NCI-H2196 treated with DMSO at 0.1 percent for 48 hours (cell line): Measurements from ENCODE around the gene HPD.
"Not testable (repeated sequence)": the region's sequence is repeated elsewhere in the genome, so short reads cannot be mapped to it uniquely, and the experiment has no call there.

Experiments
- DNase-seq: peaks from one replicate; lab custom pipeline; 2025; ENCODE audit not compliant: unreplicated experiment; lab: John Stamatoyannopoulos, UW

The HPD gene

DNA sequence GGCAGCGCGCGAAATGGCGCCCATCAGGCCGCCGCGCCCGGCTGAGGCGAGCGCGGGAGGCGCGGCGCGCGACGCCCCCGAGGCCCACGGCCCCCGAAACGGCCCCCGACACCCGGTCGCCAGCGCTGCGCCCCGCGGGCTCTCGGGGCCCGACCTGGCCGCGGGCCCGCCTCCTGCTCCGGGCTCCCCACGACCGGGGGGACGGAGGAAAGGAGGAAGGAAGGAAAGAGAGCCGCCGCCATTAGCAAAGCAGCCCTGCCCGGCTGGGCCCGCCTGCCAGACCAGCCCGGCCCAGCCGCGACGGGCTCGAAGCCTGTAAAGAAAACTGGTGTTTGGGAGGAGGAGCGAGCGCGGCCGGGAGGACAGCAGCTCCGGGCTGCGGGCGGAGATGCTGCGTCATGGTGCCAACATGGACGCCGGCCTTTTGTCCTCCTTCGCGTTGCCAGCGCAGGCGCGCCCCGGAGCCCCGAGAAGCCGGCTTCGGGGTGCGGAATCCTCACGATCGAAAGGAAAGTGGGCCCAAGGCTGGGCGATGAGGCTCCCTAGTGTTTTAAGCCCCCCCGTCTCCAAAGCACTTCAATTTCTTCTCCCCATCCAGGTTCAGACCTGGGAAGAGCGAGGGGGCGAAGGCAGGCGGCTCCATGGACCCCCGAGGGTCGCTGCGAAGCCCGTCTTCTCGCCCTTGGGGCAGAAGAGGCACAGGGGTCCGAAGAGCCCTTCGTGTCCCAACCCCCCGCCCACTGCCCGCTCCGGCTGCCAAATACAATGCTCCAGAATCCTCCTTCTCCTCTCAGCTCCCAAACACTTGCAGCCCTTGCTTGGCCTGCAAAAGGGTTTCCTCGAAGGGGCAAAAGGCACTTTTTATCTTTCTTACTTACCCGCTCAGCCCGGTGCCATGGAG is 57.7 kb downstream of the HPD start:
- DNase-seq: no peak

DNA sequence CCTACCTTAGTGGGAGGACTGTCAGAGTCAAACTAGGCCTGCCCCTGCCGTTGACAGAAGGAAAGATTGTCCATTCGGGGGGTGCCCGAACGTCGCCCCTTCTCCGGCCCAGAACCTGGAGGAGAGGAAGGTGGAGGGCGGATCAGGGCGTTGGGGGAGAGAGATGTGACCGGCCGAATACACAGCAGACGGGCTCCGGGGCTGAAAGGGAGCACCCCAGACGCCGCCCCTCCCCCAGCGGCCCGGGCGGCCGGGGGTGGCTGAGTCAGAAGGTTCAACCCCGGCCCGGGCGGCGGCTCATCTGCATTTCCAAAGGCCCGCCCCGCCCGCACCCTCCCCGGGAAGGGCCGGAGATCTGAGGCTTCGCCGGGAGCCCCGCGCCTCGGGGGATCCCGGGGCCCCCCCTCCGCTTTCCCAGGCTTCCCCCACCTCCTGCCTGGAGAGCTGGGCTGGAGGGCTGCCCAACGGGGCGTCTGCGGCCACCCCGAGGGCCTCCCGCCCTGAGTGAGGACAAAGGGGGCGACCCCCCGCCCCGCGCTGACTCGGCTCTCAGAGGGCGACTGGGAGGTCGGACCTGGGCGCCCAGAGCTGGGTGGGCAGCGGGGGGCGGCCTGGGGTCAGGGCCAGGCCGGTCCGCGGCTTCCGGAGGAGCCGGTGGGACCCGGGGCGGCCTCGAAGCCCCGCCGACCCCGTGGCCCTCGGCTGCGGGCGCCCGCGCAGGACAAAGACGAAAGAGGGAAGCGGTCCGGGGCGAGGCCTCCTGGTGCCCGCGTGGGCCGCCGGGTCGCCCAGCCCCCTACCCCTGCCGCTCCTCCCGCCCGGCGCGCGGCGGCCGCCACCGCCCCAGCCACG is 58.6 kb downstream of the HPD start:
- DNase-seq: peak; percentile 65

DNA sequence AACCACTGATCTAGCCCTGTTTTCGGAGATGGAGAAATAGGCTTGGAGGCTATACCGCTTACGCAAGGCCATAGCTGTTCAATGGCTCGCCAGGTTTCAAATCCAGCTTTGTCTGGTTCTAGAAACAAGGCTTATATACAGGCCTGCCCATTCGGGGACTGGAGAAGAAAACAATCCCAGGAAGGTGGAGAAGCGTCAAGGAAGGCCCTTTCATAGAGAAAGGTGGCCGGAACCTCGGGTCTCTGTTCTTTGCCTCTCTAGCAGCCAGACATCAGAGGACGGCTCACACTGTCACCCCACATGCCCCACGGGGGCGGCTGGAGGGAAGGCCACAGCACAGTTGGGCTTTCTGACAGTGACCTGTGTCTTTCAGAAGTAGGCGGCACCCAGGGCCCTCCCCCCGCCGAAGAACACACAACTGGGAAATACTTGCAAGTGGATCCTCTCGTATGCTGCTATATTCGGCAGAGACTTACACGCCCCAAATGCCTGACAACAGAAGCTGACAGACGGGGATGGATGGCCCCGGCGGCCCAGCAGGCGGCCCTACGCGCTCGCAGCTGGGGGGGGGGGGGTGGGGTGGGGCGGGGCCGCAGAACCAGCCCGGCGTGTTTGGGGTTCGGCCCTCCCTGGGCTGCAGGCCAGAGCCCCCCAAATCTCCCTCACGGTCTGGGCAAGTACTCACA is 59.4 kb downstream of the HPD start:
- DNase-seq: peak; percentile 71

DNA sequence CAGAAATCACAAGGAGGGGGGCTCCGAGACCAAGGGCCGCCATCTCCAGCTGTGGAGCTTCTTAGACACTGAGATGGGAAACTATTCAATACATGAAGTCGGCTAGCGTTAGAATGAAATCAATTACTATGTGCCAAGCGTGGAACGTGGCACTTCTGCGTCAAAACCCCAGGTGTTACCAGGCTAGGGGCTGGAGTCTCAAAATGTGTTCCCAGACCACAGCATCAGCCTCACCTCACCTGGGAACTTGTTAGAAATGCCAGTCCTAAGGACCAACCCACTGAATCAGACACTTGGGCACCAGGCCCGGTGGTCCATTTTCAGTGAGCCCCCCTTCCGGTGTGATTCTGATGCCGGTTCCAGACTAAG is 59.9 kb downstream of the HPD start:
- no peak for DNase-seq

DNA sequence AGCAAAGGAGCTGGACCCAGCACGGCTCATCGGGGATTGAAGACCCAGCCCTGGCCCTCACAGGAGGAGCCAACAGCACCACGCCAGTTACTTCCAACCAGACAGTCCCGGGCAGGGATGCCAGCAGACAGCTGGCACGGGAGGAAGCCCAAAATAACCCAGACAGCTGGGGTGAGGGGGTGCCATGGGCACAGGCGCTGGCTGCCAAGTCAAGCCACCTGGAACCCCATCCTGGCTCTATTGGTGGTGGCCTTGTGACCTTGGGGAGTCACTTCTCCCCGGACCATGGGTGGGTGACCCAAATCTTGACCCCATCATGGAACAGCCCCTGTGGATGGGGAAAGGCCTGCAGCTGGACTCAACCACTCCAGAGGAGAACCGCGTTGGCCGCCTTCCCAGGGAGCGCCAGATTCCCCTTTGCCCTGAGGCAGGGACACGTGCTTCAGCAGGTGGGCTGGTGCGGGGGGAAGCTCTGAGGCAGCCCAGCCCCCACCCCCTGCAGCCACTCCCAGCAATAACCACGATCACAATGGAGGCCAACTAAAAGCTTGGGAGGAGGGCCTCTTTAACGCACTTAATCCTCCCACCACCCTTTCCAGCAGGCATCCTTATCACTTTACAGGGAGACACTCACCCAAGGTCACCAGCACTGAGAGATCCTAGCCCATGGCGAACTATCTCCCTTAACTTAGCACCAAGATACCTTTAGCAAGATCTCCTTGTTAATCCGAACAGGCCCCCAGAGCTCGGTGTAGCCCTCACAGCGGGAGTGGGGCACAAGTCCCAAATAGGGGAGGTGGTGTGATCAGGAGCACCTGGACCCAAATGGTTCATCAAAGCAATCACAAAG is 60.5 kb downstream of the HPD start:
- DNase-seq: peak; percentile 90

DNA sequence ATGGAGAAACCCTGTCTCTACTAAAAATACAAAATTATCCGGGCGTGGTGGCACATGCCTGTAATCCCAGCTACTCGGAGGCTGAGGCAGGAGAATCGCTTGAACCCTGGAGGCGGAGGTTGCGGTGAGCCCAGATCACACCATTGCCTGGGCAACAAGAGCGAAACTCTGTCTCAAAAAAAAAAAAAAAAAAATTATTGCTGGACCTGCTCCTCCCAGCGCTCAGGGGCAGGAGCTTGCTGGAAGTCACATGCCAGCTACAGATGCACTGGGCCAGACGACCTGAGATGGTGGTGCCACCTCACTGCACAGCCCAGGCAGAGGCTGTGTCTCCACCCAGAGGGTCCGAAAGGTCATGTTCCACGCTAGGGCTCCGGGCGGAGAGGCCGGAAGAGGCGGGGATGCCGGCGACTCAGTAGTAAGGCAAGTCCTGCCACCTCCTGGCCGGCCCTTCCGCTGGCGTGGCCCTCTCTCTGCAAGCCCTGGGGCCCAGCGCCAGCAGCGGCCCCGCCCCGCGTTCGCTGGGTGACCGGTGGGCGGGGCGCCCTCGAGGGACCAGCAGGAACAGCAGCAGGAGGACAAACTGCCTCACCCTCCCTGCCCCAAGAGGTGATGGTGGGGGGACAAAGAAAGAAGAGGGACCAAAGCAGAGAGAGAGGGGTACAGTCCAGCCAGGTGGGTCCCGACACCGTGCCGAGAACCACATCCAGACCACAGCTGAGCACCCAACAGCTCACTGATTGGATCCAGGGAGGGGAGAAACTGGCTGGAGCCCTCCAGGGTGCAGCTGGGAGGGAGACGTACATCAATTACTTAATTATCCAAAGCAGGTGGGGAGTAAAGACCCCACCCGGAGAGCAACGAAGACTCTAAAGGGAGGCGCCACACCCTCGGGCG is 61.6 kb downstream of the HPD start:
- DNase-seq: peak; percentile 96

DNA sequence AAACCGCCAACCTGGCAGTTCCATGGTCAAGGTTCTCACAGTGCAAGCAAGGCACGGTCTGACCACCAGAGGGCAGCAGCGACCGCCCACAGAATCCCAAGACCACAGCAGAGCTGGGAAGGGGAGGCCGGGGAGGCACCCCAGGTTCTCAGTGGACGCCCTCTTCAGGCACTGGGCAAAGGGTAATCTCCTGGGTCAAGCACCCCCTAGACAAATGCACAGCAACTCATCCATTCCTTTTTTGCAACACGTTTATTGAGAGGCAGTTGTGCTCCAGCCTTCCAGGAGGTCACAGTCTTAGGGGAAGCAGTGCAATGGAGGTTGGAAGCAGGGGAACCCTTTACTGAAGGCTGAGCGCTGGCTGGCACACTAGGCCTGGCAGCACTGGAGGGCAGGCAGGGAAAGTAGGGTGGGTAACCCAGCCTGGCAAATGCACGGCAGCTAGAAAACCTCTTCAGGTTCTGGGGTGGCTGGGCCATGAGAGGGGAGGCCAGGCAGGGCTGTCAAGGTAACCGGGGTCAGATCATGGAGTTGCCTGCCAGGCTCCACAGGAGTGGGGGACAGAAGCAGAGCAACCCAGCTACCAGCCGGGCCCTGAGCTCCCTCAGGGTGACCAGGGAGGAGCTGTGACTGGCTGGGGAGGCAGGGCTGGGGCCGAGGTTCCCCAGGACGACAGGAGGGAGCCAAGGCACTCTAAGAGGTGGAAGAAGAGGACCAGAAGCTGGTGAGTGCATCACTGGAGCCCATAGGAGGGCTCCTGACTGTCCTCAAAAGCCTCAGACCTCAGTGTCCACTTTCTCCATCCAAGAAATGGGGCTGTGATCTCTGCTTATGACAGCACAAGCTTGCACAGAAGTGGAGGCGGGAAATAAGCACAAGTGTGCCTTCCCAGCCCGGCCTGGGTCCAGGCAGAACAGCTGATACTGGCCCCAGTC is 63.4 kb downstream of the HPD start:
- DNase-seq: peak; percentile 52

DNA sequence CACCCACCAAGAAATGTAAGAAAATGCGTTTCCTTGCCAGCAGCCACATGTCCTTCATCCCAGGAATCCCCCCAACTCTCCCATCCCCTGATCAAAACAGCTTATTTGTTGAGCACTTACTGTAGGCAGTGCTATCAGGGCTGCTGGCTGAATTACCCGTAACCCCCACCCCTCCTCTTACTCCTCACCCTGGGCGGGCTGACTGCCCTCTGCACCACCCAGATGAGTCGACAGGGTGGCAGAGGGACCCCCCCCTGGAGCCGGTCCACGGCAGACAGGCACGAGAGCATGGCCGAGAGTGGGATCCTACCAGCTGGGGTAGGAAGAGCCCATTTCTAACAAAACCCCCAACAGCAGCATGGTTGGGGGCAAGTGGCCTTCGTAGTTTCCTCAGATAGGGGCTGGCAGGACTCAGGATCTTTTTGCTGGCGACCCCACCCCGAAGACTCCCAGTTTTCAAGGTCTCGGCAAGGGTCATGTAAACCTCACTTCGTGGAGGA is 64.1 kb downstream of the HPD start:
- no peak for DNase-seq

DNA sequence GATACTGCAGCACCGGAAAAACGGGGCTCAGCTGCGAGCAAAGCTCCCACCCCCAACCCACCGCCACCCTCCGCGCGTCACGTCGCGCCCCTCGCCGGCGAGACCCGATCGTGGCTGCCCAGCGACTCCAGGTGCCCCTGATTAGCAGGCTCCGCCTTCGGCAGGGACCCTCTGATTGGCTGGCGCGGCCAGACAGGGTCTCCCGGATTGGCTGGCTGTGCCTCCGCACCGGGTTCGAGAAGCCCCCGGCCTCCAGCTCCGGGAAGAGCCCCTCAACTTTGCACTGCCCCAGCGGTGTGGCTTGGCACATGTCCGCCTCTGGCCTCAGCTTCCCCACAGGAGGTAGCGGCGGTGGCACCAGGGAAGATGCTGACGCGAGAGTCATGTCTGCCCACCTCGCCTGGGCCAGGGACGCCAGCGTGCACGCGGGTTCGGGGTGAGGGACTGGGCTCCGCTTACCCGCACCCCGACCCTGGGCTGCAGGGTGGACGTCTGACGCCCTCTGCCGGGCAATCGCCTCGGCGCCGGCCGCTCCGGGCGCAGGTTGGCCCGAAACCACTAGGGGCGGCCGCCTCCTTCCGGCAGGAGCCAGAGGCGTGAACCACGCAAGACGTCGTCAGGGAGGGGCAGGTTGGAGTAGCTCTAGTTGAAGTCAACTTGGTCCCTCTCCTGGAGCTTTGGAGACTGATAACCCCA is 64.7 kb downstream of the HPD start:
- peak; percentile 72 for DNase-seq

DNA sequence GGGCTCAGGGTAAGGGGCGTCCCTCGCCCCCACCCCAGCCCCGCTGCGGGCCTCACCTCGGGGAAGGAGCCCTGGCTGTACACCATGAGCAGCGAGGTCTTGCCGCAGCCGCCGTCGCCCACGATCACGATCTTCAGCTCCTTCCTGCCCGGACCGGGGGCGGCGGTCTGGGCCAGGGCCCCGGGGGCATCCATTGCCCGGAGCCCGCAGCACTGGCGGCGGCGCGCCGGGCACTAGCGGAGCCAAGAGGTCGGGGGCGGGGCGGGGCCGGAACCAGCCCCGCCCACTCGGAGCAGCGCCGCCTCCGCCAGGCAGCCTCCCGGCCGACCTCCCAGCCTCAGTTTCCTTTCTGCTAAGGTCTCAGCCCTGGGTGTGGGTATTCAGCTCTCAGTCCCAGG is 65.2 kb downstream of the HPD start, which contains the start of gene RHOF:
Gene RHOF (minus strand): TSS at position 249 of the 398 bp plus-strand sequence. CDS start 55 bp downstream, at position 194.
- DNase-seq: no peak

DNA sequence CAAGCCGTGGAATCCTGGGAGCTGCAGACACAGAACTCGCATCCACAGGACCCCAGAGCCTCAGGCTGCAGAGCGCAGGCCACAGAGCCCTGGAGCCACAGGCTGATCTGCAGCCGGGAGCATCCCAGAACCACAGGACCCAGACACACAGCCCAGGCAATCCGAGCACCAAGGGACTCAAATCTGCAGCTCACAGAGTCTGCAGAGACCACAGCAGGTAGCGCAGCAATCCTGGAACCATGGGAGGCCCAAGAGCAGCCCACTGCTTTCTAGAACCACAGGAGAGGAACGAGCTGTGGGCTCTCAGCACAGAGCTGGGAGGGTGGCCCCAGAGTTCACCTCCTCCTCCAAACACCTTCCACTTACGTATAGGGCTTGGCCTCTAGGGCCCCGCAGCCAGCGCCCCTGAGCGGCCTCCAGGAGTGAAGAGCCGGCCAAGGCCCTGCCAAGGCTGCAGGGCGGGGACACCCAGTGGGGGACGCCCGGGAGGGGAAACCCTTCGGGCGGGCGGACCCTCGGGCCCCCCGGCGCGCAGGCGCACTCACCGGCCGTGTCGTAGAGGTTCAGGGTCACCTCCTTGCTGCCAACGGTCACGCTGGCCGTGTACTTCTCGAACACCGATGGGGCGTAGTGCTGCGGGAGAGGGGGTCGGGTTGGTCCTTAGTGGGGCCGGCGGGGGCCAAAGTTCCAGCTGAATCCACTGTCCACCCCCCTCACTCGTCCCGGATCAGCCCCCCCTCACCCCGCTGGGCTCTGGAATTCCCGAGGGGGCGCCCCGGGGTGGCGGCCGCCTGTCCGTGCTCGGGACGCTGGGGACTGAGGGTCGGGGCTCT is 65.8 kb downstream of the HPD start:
- no peak for DNase-seq

DNA sequence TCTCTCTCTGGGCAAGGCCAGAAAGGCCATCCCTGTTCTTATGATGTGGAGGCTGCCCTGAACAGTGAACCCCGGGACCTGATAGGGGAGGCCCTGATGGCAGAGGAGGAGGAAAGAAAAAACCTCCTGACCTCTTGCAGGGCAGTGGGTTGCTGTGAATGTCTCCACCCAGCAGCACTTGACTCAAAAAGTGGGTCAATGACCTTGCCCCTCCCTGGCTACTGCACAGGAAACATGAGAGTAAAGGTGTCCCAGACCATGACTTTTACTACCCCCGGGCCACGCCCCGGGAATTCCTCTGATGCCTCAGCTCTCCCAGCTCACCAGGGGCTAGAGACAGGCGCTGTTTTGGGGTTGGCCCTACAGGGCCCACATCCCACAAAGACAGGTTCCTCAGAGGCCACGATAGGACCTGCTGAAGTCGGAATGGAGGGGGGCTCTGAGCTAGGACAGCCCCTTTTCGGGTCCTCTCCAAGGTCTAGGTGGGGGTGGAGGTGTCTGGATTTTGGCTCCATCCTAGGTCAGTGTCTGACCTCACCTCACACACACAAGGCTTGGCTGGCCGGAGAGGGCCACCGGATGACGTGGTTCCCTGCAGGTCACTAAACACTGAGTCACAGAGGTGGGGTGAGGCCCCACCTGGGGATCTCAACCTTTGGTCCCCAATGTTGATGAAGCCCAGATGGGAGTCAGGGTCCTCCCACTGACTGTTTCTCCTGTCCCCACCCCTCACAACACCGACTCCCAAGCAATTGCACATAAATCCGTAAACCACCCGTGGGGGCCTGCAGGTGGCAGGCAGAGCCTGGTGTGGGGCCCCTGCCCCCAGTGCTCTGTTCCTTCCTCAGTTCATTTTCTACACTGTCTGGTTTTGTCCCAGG is 66.7 kb downstream of the HPD start:
- DNase-seq: no peak

DNA sequence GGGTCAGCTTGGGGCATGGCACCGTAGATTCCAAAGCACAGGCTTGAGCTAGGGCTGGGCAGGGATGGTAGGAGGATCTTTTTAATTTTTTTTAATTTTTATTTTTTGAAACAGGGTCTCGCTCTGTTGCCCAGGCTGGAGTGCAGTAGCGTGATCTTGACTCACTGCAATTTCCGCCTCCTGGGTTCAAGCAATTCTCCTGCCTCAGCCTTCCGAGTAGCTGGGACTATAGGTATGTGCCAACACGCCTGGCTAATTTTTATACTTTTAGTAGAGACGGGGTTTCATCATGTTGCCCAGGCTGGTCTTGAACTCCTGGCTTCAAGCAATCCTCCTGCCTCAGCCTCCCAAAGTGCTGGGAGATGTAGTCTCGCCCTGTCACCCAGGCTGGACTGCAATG is 67.9 kb downstream of the HPD start:
- DNase-seq: not testable (repeated sequence)

DNA sequence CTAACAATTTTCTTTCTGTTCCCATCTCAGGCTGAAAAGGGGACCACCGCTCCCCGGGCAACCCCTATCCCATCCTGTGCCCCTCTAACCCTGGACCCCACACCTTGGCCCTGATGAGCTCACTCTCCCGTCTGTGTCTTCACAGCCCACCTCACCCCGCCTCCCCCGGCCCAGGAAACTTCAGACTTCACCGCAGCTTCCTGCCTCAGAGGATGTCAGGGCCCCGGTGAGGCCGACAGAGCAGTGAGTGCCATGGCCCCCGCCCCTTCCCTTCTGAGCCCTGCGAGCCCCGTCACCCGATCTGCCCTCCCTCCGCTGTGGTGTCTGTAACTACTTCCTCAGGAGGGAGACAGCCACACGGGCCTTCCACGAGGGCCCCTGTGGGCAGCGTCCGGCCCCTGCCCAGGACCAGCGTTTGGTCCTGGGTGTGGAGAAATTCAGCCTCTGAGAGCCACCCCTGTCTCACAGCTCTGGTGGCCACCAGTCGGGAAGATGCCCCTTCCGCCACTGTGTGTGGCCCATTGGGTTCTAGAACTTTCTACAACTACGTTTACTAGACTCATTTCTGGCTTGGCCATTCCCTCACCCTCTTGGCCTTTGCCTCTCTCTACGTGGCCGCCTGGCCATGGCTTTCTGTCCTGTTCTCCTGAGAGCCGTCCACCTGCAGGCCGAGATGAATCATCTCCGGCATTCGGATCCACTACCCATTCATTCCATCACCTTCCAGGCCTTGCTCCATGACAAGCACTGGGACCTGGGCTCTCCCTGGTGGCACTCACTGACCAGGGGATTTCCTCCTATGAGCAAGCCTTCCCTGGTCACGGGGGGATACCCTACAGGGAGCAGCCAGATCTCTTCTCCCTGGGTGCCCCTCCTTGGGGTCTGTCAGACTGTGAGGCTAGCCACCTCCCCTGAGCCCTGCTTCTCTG is 68.6 kb downstream of the HPD start:
- no peak for DNase-seq
